ENCODE data around the gene SOX6. TPM values are rescaled to one million over a fixed set of nuclear protein-coding genes. Genes with fewer than 3 reads are reported as not detected.

Gene SOX6
- total RNA-seq, 2 experiments from 2014 or later: not detected

- POLR2A ChIA-PET: no interaction called here
- CTCF ChIA-PET: no interaction called here
These were observed 241.1 kb downstream of the SOX6 start for GRCh38 chr11:16114978-16115871.

GRCh38 chr11:16114431-16114830 lies 241.9 kb downstream of the SOX6 start:
- POLR2A ChIA-PET: no interaction called here
- CTCF ChIA-PET: no interaction called here

GRCh38 chr11:16111690-16112089 lies 244.7 kb downstream of the SOX6 start:
- CTCF ChIA-PET: no interaction called here
- POLR2A ChIA-PET: no interaction called here

- POLR2A ChIA-PET: no interaction called here
These were observed 245.5 kb downstream of the SOX6 start for GRCh38 chr11:16110886-16111285.

GRCh38 chr11:16099343-16099900 lies 256.9 kb downstream of the SOX6 start:
- POLR2A ChIA-PET: no interaction called here
- CTCF ChIA-PET: no interaction called here

More at GRCh38 chr11:16110886-16111285, 245.5 kb downstream of the SOX6 start:
- CTCF ChIA-PET: no interaction called here

GRCh38 chr11:16098526-16099205 lies 257.7 kb downstream of the SOX6 start:
- ChIA-PET CTCF (no interaction called here), POLR2A (no interaction called here)

- CTCF ChIA-PET: no interaction called here
- POLR2A ChIA-PET: no interaction called here
These were observed 258.8 kb downstream of the SOX6 start for GRCh38 chr11:16097543-16097942.

- ChIA-PET CTCF (no interaction called here), POLR2A (no interaction called here)
These were observed 260.0 kb downstream of the SOX6 start for GRCh38 chr11:16096336-16096735.

GRCh38 chr11:16095756-16096155 lies 260.6 kb downstream of the SOX6 start:
- CTCF ChIA-PET: no interaction called here
- POLR2A ChIA-PET: no interaction called here

- POLR2A ChIA-PET: no interaction called here
- CTCF ChIA-PET: no interaction called here
These were observed 262.3 kb downstream of the SOX6 start for GRCh38 chr11:16093889-16094653.

- ChIA-PET CTCF (no interaction called here), POLR2A (no interaction called here)
These were observed 264.5 kb downstream of the SOX6 start for GRCh38 chr11:16091862-16092261.

- POLR2A ChIA-PET: no interaction called here
- CTCF ChIA-PET: no interaction called here
These were observed 266.9 kb downstream of the SOX6 start for GRCh38 chr11:16089481-16089880.

- POLR2A ChIA-PET: no interaction called here
- CTCF ChIA-PET: no interaction called here
These were observed 267.6 kb downstream of the SOX6 start for GRCh38 chr11:16088774-16089173.

- POLR2A ChIA-PET: no interaction called here
- CTCF ChIA-PET: no interaction called here
These were observed 268.5 kb downstream of the SOX6 start for GRCh38 chr11:16087886-16088285.

GRCh38 chr11:16086229-16086819 lies 270.0 kb downstream of the SOX6 start:
- CTCF ChIA-PET: no interaction called here

GRCh38 chr11:16082095-16083055 lies 274.0 kb downstream of the SOX6 start:
- ChIA-PET POLR2A (no interaction called here), CTCF (no interaction called here)

More at GRCh38 chr11:16086229-16086819, 270.0 kb downstream of the SOX6 start:
- POLR2A ChIA-PET: no interaction called here

GRCh38 chr11:16081382-16082094 lies 274.8 kb downstream of the SOX6 start:
- CTCF ChIA-PET: no interaction called here

GRCh38 chr11:16080688-16081381 lies 275.5 kb downstream of the SOX6 start:
- ChIA-PET CTCF (no interaction called here), POLR2A (no interaction called here)

More at GRCh38 chr11:16081382-16082094, 274.8 kb downstream of the SOX6 start:
- POLR2A ChIA-PET: no interaction called here
